HEK293T (cell line): ENCODE measurements around the gene WDR1.

Source experiments
- ARNT ChIP-seq: fragments of 450-650 bp; IDR thresholded peaks from 2 replicates; pipeline ENCODE4 v1.6.1; 2017; ENCODE audit warnings: mild to moderate bottlenecking
- BHLHE40 ChIP-seq: fragments of 450-650 bp; IDR thresholded peaks from 2 replicates; pipeline ENCODE4 v1.6.1; 2016; ENCODE audit warnings: mild to moderate bottlenecking, moderate library complexity, borderline replicate concordance
- FOXK2 ChIP-seq: fragments of 450-650 bp; IDR thresholded peaks from 2 replicates; pipeline ENCODE4 v1.6.1; 2016; ENCODE audit warnings: mild to moderate bottlenecking
- FOXM1 ChIP-seq: fragments of 450-650 bp; IDR thresholded peaks from 2 replicates; pipeline ENCODE4 v1.6.1; 2017; ENCODE audit warnings: mild to moderate bottlenecking, borderline replicate concordance
- HDGF ChIP-seq: fragments of 450-650 bp; IDR thresholded peaks from 2 replicates; pipeline ENCODE4 v1.6.1; 2017; ENCODE audit warnings: antibody characterized with exemption, borderline replicate concordance
- LEF1 ChIP-seq: fragments of 450-650 bp; IDR thresholded peaks from 2 replicates; pipeline ENCODE4 v1.6.1; 2017; ENCODE audit warnings: mild to moderate bottlenecking, borderline replicate concordance
- NFRKB ChIP-seq: fragments of 450-650 bp; IDR thresholded peaks from 2 replicates; pipeline ENCODE4 v1.6.1; 2016; ENCODE audit warnings: mild to moderate bottlenecking, moderate library complexity
- SP1 ChIP-seq: fragments of 450-650 bp; IDR thresholded peaks from 2 replicates; pipeline ENCODE4 v1.6.1; 2017
- ZNF384 ChIP-seq: fragments of 450-650 bp; IDR thresholded peaks from 2 replicates; pipeline ENCODE4 v1.6.1; 2016
- TF ChIP-seq, protein P1 (sequence below): fragments of 450-650 bp; IDR thresholded peaks from 2 replicates; pipeline ENCODE4 v1.6.1; 2016

DNA sequence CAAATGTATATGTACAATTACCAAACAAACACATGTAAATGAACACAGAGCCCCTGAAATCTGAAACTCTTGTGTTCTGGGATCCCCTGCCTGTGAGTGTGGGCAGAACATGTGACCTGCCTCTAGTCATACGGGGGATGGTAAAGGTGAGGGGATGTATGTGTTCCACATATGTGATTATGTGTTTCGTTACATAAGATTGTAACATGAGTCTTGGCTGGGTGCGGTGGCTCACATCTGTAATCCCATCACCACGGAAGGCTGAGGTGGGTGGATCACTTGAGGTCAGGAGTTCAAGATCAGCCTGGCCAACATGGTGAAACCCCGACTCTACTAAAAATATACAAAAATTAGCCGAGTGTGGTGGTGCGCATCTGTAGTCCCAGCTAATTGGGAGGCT is 58.2 kb downstream of the WDR1 start:
- TF ChIP-seq, protein P1, sequence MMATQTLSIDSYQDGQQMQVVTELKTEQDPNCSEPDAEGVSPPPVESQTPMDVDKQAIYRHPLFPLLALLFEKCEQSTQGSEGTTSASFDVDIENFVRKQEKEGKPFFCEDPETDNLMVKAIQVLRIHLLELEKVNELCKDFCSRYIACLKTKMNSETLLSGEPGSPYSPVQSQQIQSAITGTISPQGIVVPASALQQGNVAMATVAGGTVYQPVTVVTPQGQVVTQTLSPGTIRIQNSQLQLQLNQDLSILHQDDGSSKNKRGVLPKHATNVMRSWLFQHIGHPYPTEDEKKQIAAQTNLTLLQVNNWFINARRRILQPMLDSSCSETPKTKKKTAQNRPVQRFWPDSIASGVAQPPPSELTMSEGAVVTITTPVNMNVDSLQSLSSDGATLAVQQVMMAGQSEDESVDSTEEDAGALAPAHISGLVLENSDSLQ = no peak
- no peak for TF ChIP-seq BHLHE40
- no peak for TF ChIP-seq SP1
- TF ChIP-seq FOXM1 = no peak
- no peak for TF ChIP-seq FOXK2
- TF ChIP-seq ARNT = no peak
- TF ChIP-seq NFRKB = no peak
- no peak for TF ChIP-seq HDGF
- no peak for TF ChIP-seq LEF1
- TF ChIP-seq ZNF384 = no peak
